SK-N-SH (cell line): ENCODE measurements around the gene ZNF445. TPM values are rescaled to one million over a fixed set of nuclear protein-coding genes. Genes with fewer than 3 reads are reported as not detected.

ENCODE experiments used
- CTCF ChIA-PET: fragments of 300-600, 350-600 bp; formaldehyde crosslinking; extraction: SDS; loops from one replicate; lab custom pipeline; 2021; lab: Yijun Ruan, JAX
- POLR2A ChIA-PET: fragments of 350-600 bp; sonication (Branson Sonifier 250); formaldehyde crosslinking; extraction: SDS; loops from one replicate; lab custom pipeline; 2020; ENCODE audit warnings: antibody characterized with exemption, inconsistent platforms; lab: Yijun Ruan, JAX
- DNase-seq: peaks from one replicate; pipeline ENCODE4 v3.0.0; 2012
- H2AFZ ChIP-seq: fragments of 200-600 bp; sonication (generic); 2 replicates; pipeline ENCODE4 v1.8.1; 2016; ENCODE audit warnings: antibody characterized with exemption, mild to moderate bottlenecking, low read depth
- H3F3A ChIP-seq: fragments of 200-600 bp; sonication (generic); replicated peaks from 2 replicates; pipeline ENCODE3; 2016; ENCODE audit warnings: antibody characterized with exemption, mild to moderate bottlenecking; ENCODE audit not compliant: insufficient read depth
- H3K27ac ChIP-seq, 2 experiments: fragments of 200-500 bp in 1 of 2; fragments of 200-600 bp in 1 of 2; sonication (Bioruptor generic) in 1 of 2; sonication (generic), shearing (Covaris generic) in 1 of 2; 2 replicates each; pipeline versions ENCODE4 v1.5.1 to v1.6.1; 2014 to 2016; ENCODE audit warnings: low read depth in 2 of 2, inconsistent platforms in 1 of 2, low read length in 1 of 2, mild to moderate bottlenecking in 1 of 2, mixed read lengths in 1 of 2
- H3K27me3 ChIP-seq: fragments of 200-600 bp; sonication (generic), shearing (Covaris generic); 2 replicates; pipeline ENCODE4 v1.6.1; 2016; ENCODE audit warnings: mixed run types; ENCODE audit not compliant: insufficient read depth
- H3K36me3 ChIP-seq, 2 experiments: fragments of 200-500 bp in 1 of 2; fragments of 200-600 bp in 1 of 2; sonication (Bioruptor generic) in 1 of 2; sonication (generic) in 1 of 2; replicated peaks in 1 of 2; 2 replicates each; pipeline versions ENCODE3 to v1.5.1; 2014 to 2016; ENCODE audit warnings: low read length in 1 of 2, mild to moderate bottlenecking in 1 of 2; ENCODE audit not compliant: insufficient read depth in 2 of 2, control insufficient read depth in 1 of 2
- H3K4me1 ChIP-seq, 2 experiments: fragments of 200-500 bp in 1 of 2; fragments of 200-600 bp in 1 of 2; sonication (Bioruptor generic) in 1 of 2; sonication (generic), shearing (Covaris generic) in 1 of 2; 2 replicates each; pipeline versions ENCODE4 v1.5.1 to v1.6.1; 2014 to 2016; ENCODE audit warnings: low read depth in 1 of 2, low read length in 1 of 2, mixed run types in 1 of 2; ENCODE audit not compliant: insufficient read depth in 2 of 2, control insufficient read depth in 1 of 2
- H3K4me2 ChIP-seq: fragments of 200-600 bp; sonication (generic), shearing (Covaris generic); 2 replicates; pipeline ENCODE4 v1.6.1; 2017; ENCODE audit warnings: mixed run types
- H3K4me3 ChIP-seq, 2 experiments: fragments of 200-500 bp in 1 of 2; fragments of 200-600 bp in 1 of 2; sonication (Bioruptor generic) in 1 of 2; sonication (generic), shearing (Covaris generic) in 1 of 2; 2 replicates each; pipeline versions ENCODE4 v1.5.1 to v1.8.1; 2014 to 2016; ENCODE audit warnings: low read depth in 2 of 2, inconsistent platforms in 1 of 2, low read length in 1 of 2, mild to moderate bottlenecking in 1 of 2, mixed read lengths in 1 of 2, moderate library complexity in 1 of 2
- H3K79me2 ChIP-seq: fragments of 200-600 bp; sonication (generic); 2 replicates; pipeline ENCODE4 v1.8.1; 2017; ENCODE audit warnings: mild to moderate bottlenecking; ENCODE audit not compliant: insufficient read depth
- H3K9ac ChIP-seq: fragments of 200-600 bp; sonication (generic); 2 replicates; pipeline ENCODE4 v1.6.1; 2017; ENCODE audit warnings: mixed run types
- H3K9me2 ChIP-seq: fragments of 200-600 bp; sonication (generic); 2 replicates; pipeline ENCODE4 v1.6.1; 2017; ENCODE audit warnings: mixed run types
- H3K9me3 ChIP-seq: fragments of 200-600 bp; sonication (generic); 2 replicates; pipeline ENCODE4 v1.6.1; 2017; ENCODE audit warnings: mixed run types, mild to moderate bottlenecking, moderate library complexity
- H4K20me1 ChIP-seq: fragments of 200-600 bp; sonication (generic); 2 replicates; pipeline ENCODE4 v1.6.1; 2017; ENCODE audit warnings: mild to moderate bottlenecking, mixed run types; ENCODE audit not compliant: insufficient read depth
- CHD2 ChIP-seq: fragments of 150-350 bp; IDR thresholded peaks from 2 replicates; pipeline ENCODE4 v1.6.1; 2018; ENCODE audit warnings: low read length; ENCODE audit not compliant: partially characterized antibody
- ELF1 ChIP-seq: IDR thresholded peaks from 2 replicates; pipeline ENCODE4 v1.4.0; 2012
- FOXM1 ChIP-seq: IDR thresholded peaks from 2 replicates; pipeline ENCODE4 v1.4.0; 2012; ENCODE audit warnings: low read depth, mild to moderate bottlenecking
- GATA2 ChIP-seq: sonication (generic); formaldehyde crosslinking; IDR thresholded peaks from 2 replicates; pipeline ENCODE4 v1.5.0; 2020; ENCODE audit warnings: mild to moderate bottlenecking, missing genetic modification reagents
- JUND ChIP-seq: IDR thresholded peaks from 2 replicates; pipeline ENCODE4 v1.4.0; 2012
- MAX ChIP-seq: IDR thresholded peaks from 2 replicates; pipeline ENCODE4 v1.4.0; 2012; ENCODE audit warnings: low read depth
- POLR2AphosphoS5 ChIP-seq: IDR thresholded peaks from 2 replicates; pipeline ENCODE4 v1.6.1; 2012; ENCODE audit warnings: low read depth, low read length
- SIN3A ChIP-seq: IDR thresholded peaks from 2 replicates; pipeline ENCODE4 v1.6.1; 2012; ENCODE audit warnings: low read depth, mild to moderate bottlenecking, low read length, moderate library complexity, borderline replicate concordance
- TAF1 ChIP-seq: IDR thresholded peaks from 2 replicates; pipeline ENCODE4 v1.6.1; 2012; ENCODE audit warnings: low read depth, mild to moderate bottlenecking, low read length, moderate library complexity, borderline replicate concordance
- USF1 ChIP-seq: IDR thresholded peaks from 2 replicates; pipeline ENCODE4 v1.4.0; 2012; ENCODE audit warnings: low read depth, borderline replicate concordance
- WGBS: methylation state at CpG from one replicate; pipeline ENCODE4 v1.1.6; 2017; ENCODE audit warnings: low lambda C conversion rate; 5-methylcytosine and 5-hydroxymethylcytosine counted together
- polyA plus RNA-seq, 3 experiments: library from polyadenylated mRNA; depleted of rRNA; stranded (reverse); fragments of >200 nt; gene quantifications; 2 replicates each; pipeline ENCODE4 v1.2.3, GENCODE V29; 2012
- TF ChIP-seq, protein P1 (sequence below): IDR thresholded peaks from 2 replicates; pipeline ENCODE4 v1.4.0; 2012; ENCODE audit warnings: low read depth, borderline replicate concordance

The ZNF445 gene
- polyA plus RNA-seq, 1 of the 3 experiments (the other 2 are of a cell fraction): 2.2 TPM

DNA sequence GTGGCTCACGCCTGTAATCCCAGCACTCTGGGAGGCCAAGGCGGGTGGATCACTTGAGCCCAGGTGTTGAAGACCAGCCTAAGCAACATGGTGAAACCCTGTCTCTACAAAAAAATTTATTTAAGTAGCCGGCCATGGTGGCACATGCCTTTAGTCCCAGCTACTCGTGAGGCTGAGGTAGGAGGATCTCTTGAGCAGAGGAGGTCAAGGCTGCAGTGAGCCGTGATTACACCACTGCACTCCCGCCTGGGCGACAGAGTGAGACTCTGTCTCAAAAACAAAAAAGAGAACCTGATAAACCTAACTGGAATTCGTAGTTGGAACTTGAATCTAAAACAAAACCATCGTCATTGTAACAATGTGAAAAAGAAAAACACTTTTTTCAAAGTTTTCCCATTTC, 81.8 kb downstream of the ZNF445 start:
- ChIA-PET CTCF (no interaction called here), POLR2A (no interaction called here)
- no peak overlapping the region for H3K27ac ChIP-seq
- no peak overlapping the region for H2AFZ ChIP-seq
- H3K36me3 ChIP-seq: peaks cover 11 to 15% of the 10 kb centered on the region in 2 experiments
- H3K79me2 ChIP-seq: no peaks in the 10 kb centered on the region
- peaks cover 3% of the 10 kb centered on the region for H3F3A ChIP-seq
- no peak overlapping the region for H3K9ac ChIP-seq
- H3K9me3 ChIP-seq: no peaks in the 10 kb centered on the region
- no peaks in the 10 kb centered on the region for H3K27me3 ChIP-seq
- H3K4me3 ChIP-seq: no peak overlapping the region
- no peak for TF ChIP-seq POLR2AphosphoS5
- TF ChIP-seq CHD2: no peak
- TF ChIP-seq MAX: no peak
- no peak for TF ChIP-seq SIN3A
- DNase-seq: no peak
- H4K20me1 ChIP-seq: no peaks in the 10 kb centered on the region
- H3K4me2 ChIP-seq: no peak overlapping the region
- no peaks in the 10 kb centered on the region for H3K4me1 ChIP-seq
- no peaks in the 10 kb centered on the region for H3K9me2 ChIP-seq
- 94% methylated on average over 9 of the region's 9 CpGs for WGBS

DNA sequence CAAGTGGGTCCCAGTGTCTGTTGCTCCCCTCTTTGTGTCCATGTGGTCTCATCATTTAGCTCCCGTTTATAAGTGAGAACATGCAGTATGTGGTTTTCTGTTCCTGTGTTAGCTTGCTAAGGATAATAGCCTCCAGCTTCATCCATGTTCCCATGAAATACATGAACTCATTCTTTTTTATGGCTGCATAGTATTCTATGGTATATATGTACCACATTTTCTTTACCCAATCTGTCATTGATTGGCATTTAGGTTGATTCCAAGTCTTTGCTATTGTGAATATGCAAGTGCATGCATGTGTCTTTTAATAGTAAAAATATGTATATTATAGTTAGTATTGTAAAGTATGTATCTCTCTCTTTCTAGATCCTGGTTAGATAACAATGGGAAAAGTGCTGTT, 85.0 kb downstream of the ZNF445 start:
- H3K9ac ChIP-seq: no peak overlapping the region
- POLR2A ChIA-PET: no interaction called here
- H3K36me3 ChIP-seq: peaks cover 10 to 11% of the 10 kb centered on the region in 2 experiments
- no peaks in the 10 kb centered on the region for H3K27me3 ChIP-seq
- peaks cover 3% of the 10 kb centered on the region for H3F3A ChIP-seq
- H3K9me3 ChIP-seq: no peaks in the 10 kb centered on the region
- H3K9me2 ChIP-seq: no peaks in the 10 kb centered on the region
- H3K27ac ChIP-seq: no peak overlapping the region
- no peak overlapping the region for H3K4me3 ChIP-seq
- CTCF ChIA-PET: interaction anchor here (1.1 to 1.5 kb wide), 2 partner anchors 9 to 18 kb away, joined by 3 to 5 read pairs; no protein-coding TSS in a partner anchor
- no peaks in the 10 kb centered on the region for H3K79me2 ChIP-seq
- WGBS: 90% methylated on average over 1 of the region's 1 CpG
- H2AFZ ChIP-seq: no peak overlapping the region
- no peak for TF ChIP-seq GATA2 (CRISPR knock-in tag)
- TF ChIP-seq, protein P1, sequence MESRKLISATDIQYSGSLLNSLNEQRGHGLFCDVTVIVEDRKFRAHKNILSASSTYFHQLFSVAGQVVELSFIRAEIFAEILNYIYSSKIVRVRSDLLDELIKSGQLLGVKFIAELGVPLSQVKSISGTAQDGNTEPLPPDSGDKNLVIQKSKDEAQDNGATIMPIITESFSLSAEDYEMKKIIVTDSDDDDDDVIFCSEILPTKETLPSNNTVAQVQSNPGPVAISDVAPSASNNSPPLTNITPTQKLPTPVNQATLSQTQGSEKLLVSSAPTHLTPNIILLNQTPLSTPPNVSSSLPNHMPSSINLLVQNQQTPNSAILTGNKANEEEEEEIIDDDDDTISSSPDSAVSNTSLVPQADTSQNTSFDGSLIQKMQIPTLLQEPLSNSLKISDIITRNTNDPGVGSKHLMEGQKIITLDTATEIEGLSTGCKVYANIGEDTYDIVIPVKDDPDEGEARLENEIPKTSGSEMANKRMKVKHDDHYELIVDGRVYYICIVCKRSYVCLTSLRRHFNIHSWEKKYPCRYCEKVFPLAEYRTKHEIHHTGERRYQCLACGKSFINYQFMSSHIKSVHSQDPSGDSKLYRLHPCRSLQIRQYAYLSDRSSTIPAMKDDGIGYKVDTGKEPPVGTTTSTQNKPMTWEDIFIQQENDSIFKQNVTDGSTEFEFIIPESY: no peak
- no peak for TF ChIP-seq SIN3A
- no peak for TF ChIP-seq USF1
- TF ChIP-seq JUND: no peak
- TF ChIP-seq POLR2AphosphoS5: no peak
- TF ChIP-seq FOXM1: no peak
- TF ChIP-seq TAF1: no peak
- no peak for TF ChIP-seq MAX
- TF ChIP-seq ELF1: no peak
- DNase-seq: no peak
- H4K20me1 ChIP-seq: no peaks in the 10 kb centered on the region
- no peaks in the 10 kb centered on the region for H3K4me1 ChIP-seq
- no peak overlapping the region for H3K4me2 ChIP-seq
